DMS 273 (cell line): ENCODE results near the gene NSMCE3.

Source experiments
- DNase-seq: peaks from one replicate; lab custom pipeline; 2025; ENCODE audit not compliant: unreplicated experiment; lab: John Stamatoyannopoulos, UW

Gene NSMCE3

DNA sequence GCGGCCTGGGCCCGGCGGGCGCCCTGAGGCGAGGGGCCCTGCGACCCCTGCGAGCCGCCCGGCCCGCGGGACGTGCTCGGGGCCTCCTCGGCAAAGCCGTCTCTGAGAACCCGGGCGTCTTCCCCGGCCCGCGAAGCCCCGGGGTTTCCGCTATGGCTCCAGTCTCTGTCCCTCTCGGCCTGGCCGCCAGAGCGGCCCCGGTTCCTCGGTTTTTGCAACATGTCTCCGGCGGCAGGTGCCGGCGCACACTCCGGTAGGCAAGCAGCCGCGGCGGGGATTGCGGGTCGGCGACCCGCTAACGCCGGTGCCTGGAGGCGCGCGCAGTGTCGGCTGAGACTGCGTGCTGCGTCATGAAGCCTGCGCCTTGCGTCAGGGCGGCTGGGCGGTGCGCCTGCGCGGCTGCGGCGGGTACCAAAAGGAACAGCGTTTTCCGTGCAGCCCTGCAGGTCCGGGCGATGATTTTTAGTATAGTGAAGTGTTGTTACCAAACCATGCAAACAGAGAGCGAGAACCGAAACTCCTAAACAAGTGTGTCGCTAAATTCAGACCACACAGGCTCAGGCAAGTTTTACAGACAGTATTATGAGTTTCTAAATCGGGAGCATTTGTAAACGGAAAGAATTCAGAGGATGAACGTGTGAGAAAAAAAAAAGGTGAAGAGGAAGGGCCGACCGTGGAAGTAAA, at the start of gene NSMCE3:
Gene NSMCE3, minus strand, starts transcription at position 338 of the 684 bp plus-strand sequence. Its CDS starts 117 bp downstream, at position 221.
- peak; percentile 91 for DNase-seq

- DNase-seq = no peak
Observed at GRCh38 chr15:29316422-29316821, 46.8 kb upstream of the NSMCE3 start.

- no peak for DNase-seq
Observed at GRCh38 chr15:29312387-29312786, 42.8 kb upstream of the NSMCE3 start.

DNA sequence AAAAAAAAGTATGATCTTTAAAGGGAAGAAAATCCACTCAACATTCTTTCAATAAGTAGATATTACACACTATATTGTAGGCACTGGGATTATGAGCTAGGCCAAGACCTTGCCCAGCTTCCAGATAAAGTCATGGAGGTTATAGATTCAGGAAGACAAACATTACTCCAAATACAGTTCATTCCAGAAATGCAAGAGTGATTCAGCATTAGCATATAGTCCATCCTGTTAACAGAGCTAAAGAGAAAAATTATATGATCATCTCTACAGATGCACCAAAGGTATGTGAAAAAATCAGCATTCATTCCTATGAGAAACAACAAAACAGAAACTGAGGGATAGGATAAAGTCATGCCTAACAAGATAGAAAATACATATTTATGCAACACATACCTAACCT, 42.1 kb upstream of the NSMCE3 start:
- no peak for DNase-seq

- DNase-seq = no peak
Observed at GRCh38 chr15:29309139-29309538, 39.5 kb upstream of the NSMCE3 start.

DNA sequence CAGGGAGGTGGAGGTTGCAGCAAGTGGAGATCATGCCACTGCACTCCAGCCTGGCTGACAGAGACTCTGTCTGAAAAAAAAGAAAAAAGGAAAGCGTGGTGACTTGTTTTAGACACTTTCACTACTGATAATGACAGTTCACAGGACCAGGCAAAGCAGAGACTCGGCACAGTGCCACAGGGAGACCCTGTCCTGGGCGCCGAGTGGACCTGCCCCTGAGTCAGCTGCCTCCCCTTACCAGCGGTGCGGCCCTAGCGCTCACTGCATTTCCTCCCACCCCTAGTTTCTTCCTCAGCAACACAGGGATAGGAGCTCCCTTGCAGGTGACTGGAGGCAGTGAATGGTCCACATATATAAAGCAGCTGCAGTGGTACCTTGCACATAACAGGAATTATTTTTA, 38.7 kb upstream of the NSMCE3 start:
- DNase-seq = no peak

- no peak for DNase-seq
Observed at GRCh38 chr15:29305556-29305955, 35.9 kb upstream of the NSMCE3 start.

DNA sequence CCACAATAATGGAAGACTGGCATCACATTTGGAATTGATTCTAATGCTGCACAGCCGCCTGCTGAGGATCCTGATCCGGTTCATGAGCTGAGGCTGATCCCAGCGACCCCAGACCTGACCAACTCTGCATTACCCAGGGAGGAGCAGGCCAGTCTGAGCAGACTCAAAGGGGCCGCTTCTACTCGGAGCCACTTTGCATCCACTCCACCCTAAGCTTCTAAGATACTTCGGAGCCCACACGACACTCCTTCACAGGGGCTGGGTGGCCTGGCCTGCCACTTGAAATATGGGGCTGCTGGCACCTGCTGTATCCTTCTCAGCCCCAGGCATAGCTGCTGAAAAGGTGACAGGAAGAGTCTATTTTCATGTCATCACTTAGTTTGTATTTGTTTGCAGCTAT, 33.2 kb upstream of the NSMCE3 start:
- no peak for DNase-seq

- no peak for DNase-seq
Observed at GRCh38 chr15:29299784-29300183, 30.2 kb upstream of the NSMCE3 start.

DNA sequence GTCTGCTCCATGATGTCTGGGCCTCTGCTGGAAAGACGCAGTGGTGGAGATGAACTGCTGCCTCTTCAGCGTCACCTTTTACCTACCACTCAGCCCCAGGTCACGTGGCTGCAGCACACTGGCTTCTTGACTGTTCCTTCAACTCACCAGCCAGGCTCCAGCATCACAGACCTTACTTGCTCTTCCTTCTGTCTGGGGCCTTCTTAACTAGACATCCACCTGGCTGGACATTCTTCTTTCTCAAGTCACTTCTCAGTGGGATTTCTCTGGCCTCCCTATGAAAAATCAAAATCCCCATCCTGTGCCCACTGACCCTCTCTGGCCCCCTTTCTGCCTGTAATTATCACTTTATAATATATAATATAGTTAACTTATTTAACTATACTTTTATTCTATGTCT, 29.7 kb upstream of the NSMCE3 start:
- DNase-seq = no peak

DNA sequence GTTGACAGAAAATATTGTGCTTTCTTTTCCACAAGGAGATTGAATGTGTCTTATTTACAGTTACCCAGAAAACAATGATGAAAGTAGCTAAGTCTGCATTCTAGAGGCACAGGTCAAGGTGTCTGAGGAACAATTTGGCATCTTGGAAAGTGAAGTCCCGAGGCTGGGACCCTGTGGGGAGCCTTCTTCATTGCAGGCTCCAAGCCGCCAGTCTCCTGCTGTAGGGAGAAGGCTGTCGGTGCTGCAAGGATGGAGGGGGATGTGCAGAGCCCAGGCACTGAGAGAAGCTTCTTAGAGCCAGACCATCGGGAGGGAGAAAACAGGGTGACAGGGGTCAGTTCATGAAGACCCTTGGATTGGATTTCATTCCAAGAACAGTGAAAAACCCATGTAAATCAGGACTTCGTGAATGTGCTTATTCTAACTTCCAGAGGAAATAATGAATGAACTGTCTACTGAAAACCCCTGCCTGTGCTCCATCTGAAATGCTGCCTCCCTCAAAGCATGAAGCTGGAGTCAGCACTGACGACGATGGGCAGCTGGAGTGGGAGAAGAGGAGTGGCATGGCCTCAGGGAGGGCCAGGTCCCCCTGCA, 25.2 kb upstream of the NSMCE3 start:
- DNase-seq = no peak

DNA sequence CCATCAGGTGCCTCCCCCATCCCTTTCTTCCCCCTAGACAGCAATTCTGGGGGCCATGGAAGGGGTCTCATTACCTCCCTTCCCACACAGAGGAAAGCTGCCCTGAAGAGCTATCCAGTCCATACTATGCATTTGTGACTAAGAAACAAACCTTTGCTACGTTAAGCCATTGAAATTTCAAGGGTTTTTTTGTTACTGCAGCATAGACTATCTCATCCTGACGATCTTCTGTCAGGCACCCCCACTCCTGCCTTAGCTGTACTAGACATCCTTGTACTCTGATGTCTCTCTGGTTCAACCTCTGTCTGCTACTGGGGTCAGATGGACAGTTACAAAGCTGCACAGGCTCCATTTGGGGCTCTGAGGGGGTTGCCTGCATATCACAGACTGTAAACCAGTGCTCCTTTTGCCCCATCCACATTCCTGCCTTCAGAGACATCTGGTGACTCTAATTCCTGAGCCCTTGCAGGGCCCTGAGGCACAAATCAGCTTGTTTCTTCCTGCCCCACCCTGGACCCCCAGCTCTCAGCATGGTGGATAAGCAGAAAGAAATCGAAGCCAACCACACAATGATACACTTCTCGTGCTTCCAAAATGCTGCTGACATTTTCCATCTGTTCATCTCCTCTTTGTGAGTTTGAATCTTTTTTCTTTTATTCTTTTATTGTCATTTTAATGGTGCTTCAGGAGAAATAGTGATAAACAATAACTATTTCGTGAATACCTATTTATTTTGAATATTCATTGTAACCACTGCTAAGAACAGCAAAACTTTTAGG, 21.6 kb upstream of the NSMCE3 start:
- no peak for DNase-seq

GRCh38 chr15:29289173-29289572, 19.6 kb upstream of the NSMCE3 start:
- DNase-seq = no peak

GRCh38 chr15:29285386-29285785, 15.8 kb upstream of the NSMCE3 start:
- no peak for DNase-seq

DNA sequence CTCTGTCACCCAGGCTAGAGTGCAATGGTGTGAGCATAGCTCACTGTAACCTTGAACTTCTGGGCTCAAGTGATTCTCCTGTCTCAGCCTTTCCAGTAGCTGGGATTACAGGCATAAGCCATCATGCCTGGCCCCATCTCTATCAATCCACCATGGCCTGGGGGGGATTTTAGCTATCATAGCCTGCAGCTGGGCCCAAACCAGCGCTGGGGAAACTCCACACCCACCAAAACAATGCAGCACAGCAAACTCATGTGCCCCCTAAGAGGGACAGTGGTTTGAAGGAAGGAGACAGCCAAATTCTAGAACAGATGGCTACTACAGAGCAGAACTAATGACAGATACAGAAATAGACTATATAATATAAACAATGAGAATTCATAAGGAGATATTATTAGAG, 13.8 kb upstream of the NSMCE3 start:
- no peak for DNase-seq

GRCh38 chr15:29280514-29280913, 10.9 kb upstream of the NSMCE3 start:
- DNase-seq = no peak

DNA sequence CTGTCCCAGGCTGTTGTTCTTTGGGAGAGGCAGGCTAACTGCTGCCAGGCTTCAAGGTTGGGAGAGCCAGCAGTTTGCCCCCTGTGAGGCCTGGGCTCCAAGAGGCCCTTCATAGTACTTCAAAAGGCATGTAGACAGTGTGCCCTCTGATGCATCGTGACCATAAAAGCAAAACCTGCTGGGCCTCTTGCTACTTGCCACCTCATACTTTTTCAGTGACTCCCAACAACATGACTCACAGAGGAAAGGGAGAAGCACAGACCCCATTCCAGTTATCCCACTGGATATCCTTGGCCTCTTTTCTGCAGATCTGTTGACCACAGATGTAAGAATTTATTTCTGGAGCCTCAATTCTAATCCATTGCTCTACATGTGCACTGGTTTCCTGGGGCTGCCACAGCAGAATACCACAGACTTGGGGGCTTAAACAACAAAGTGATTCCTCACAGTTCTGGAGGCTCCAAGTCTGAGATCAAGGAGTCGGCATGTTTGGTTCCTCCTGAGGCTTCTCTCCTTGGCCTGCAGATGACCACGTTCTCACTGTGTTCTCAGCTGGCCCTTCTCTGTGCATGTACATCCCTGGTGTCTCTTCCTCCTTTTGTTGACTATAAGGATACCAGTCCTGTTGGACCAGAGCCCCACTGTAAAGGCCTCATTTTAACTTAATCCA, 8.9 kb upstream of the NSMCE3 start:
- DNase-seq = no peak

DNA sequence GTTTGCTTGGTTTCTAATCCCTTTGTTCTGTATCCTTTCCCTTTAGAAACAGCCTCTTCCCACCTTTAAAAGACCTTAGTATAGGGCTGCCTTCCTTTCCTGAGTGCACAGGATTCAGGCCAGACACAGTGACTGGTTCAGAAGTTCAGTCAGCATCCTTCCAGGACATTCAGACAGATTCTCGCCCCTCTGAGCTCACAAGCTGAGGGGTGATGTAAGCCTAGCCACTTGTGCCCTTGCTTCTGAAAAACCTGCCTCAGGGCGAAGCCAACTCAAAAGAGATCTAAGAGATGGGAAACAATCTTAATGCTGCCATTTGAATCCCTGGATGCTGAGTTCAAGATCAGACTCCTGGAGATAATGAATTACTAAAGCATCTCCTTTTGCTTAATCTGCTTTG, 6.7 kb upstream of the NSMCE3 start:
- no peak for DNase-seq

DNA sequence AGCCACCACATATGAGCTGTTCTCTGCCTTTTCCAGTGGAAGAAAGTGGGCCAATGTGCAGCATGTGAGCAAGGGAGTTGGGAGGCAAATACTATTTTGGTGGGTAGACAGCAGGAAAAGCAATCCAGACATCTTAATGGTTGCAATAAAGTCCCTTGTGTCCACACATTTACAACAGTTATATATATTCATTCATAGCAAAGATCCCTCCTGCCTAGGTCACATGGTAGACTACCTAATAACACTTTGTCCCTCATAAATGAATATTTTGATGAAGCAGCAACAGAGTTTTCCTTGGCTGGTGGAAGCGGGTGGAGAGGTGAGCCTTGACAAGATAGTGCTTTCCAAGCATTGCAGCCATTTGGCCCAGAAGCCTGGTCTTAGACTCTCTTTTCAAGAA, 6.2 kb upstream of the NSMCE3 start:
- no peak for DNase-seq

DNA sequence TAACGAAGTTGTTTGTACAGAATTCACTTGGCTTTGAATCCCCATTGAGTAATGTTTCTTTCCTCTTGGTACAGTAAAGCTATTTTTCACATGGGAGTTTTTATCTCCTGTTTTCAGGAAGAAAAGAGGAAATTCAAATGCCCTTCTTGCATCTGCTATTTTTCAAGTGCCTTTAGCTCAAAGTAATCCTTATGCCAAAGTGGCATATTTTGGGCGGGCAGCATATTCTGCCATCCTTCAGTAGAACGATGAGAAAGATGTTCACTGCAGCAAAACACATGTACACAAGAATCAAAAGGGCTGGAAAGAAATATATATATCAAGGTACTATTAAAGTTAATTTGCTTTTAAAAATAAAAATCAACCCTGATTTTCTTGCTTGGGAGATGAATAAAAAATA, 5.3 kb upstream of the NSMCE3 start:
- no peak for DNase-seq

- DNase-seq = no peak
Observed at GRCh38 chr15:29272219-29272618, 2.6 kb upstream of the NSMCE3 start.

GRCh38 chr15:29270976-29271375, 1.4 kb upstream of the NSMCE3 start:
- no peak for DNase-seq
